ENCODE measurements around the gene GPR152.

GPR152 gene

DNA sequence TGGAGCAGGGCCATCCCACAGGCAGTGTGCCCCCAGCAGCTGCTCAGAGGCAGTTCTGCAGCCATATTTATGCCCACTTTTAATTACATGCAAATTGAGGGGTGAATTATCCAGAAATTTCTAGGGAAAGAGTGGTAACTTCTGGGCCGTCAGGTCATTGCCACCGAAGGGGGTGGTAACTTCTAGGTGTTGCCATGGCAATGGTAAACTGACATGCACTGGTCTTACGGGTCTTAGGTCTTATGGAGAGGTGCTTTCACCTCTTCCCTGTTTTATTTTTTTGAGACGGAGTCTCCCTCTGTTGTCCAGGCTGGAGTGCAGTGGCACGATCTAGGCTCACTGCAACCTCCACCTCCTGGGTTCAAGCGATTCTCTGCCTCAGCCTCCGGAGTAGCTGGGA is 20.4 kb upstream of the GPR152 start:
- Histone ChIP-seq H3K27me3 (no peaks in the 10 kb centered on the region), H3K4me1 (peaks cover 0 to 17% (median 10%) of the 10 kb centered on the region in 4 donors), H3K36me3 (no peaks in the 10 kb centered on the region), H3K27ac (no peak overlapping the region), H3K9me3 (no peaks in the 10 kb centered on the region), H3K4me3 (no peak overlapping the region)
- intact Hi-C loops (cut with DNase I; ENCODE audit: low total_unique reads): no loop called here
- no peak for TF ChIP-seq CTCF (IDR thresholded peaks at IDR 0.05)
- DNase-seq: no peak

- no peaks in the 10 kb centered on the region for H3K27me3 ChIP-seq
- H3K4me3 ChIP-seq: no peak overlapping the region
- intact Hi-C loops (cut with DNase I; ENCODE audit: low total_unique reads): no loop called here
- no peak for DNase-seq
- TF ChIP-seq CTCF (IDR thresholded peaks at IDR 0.05): no peak
- H3K4me1 ChIP-seq: peaks cover 0 to 36% (median 21%) of the 10 kb centered on the region in 4 donors
- H3K9me3 ChIP-seq: no peaks in the 10 kb centered on the region
- H3K27ac ChIP-seq: no peak overlapping the region
- no peaks in the 10 kb centered on the region for H3K36me3 ChIP-seq
These were observed 17.9 kb upstream of the GPR152 start for GRCh38 chr11:67470337-67471002.

- intact Hi-C loops (cut with DNase I; ENCODE audit: low total_unique reads): loop anchor here (2.0 to 5.0 kb wide), 3 partner anchors 37 to 67 kb away; partner anchors contain the start of genes PPP1CA and TBC1D10C
- Histone ChIP-seq H3K4me3 (peak overlapping the region; percentile 68 to 81), H3K4me1 (peaks cover 0 to 44% (median 28%) of the 10 kb centered on the region in 4 donors), H3K9me3 (no peaks in the 10 kb centered on the region), H3K27me3 (no peaks in the 10 kb centered on the region), H3K27ac (peak overlapping the region; percentile 84 to 95), H3K36me3 (no peaks in the 10 kb centered on the region)
- no peak for DNase-seq
- no peak for TF ChIP-seq CTCF (IDR thresholded peaks at IDR 0.05)
These were observed 16.9 kb upstream of the GPR152 start for GRCh38 chr11:67469508-67469811.

DNA sequence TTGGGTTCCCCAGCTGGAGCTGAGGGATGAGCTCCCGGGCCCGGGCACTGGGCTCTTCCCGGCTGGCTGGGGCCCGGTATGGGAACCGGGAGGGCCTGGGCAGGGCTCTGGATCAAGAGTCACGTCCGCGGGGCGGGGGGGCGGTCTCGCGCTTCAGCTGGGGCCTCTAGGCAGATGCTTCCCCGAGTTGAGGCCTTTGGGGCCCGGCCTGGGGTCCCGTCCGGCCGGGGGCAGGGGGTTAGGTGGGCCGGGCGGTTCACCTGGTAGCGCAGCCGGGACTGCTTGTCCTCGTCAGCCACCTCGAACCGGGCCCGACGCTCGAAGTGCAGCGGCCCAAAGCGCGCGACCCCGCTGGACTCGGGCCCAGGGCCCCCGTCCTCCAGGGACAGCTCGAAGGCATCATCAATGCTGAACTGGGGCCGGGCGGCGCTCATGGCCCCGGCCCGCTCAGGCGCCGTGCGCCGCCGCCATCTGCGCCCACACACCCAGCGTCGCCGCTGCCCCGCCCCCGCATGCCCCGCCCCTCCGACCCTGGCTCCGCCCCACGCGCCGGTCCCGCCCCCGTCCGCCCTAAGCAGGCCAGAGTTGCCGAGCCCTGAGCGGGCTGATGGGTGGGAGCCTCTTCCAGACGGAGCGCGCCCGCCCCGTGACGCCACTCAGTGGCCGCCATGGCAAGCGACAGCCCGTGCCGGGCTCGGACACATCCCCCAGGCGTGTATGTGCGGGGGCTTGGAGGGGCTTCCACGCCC is 16.4 kb upstream of the GPR152 start, which contains the start of gene TMEM134:
Gene TMEM134 (minus strand): TSS at position 493 of the 749 bp plus-strand sequence. CDS start 59 bp downstream, at position 434.
- peak; percentile 90 to 95 for DNase-seq
- intact Hi-C loops (cut with DNase I; ENCODE audit: low total_unique reads): loop anchor here (2.0 to 5.0 kb wide), 3 partner anchors 38 to 67 kb away; partner anchors contain the start of genes PPP1CA and TBC1D10C
- Histone ChIP-seq H3K27me3 (no peaks in the 10 kb centered on the region), H3K9me3 (no peaks in the 10 kb centered on the region), H3K4me1 (peaks cover 0 to 49% (median 32%) of the 10 kb centered on the region in 4 donors), H3K36me3 (no peaks in the 10 kb centered on the region), H3K4me3 (peak within 1 kb of the TSS; percentile 68 to 81), H3K27ac (peak within 1 kb of the TSS; percentile 84 to 95)
- peak; percentile 36 to 51 for TF ChIP-seq CTCF (IDR thresholded peaks at IDR 0.05)

DNA sequence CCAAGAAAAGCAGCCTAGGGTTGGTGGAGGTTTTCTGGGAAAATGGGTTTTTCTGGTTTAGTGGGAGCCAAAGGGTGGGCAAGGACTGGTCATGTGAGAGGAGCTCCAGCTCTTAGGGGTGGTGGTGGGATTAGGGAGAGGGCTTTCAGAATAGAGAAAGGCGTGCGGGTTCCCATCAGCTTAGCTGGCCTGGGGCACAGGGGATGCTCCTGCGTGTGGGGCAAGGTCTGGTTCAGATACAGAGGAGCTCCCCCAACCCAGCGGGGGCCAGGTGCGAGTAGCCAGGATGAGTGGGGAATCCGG is 15.9 kb upstream of the GPR152 start:
- Histone ChIP-seq H3K4me3 (peak overlapping the region; percentile 68 to 81), H3K4me1 (peaks cover 0 to 52% (median 37%) of the 10 kb centered on the region in 4 donors), H3K36me3 (no peaks in the 10 kb centered on the region), H3K27ac (peak overlapping the region; percentile 84 to 95), H3K9me3 (no peaks in the 10 kb centered on the region), H3K27me3 (no peaks in the 10 kb centered on the region)
- no peak for DNase-seq
- intact Hi-C loops (cut with DNase I; ENCODE audit: low total_unique reads): loop anchor here (2.0 to 5.0 kb wide), 3 partner anchors 38 to 66 kb away; partner anchors contain the start of genes PPP1CA and TBC1D10C
- no peak for TF ChIP-seq CTCF (IDR thresholded peaks at IDR 0.05)

All from tibial artery (tissue), 4 donors.